ENCODE data around the gene GMDS.
A peak's percentile ranks its signal among the peaks of the same experiment; 100 is the strongest.

GMDS gene

DNA sequence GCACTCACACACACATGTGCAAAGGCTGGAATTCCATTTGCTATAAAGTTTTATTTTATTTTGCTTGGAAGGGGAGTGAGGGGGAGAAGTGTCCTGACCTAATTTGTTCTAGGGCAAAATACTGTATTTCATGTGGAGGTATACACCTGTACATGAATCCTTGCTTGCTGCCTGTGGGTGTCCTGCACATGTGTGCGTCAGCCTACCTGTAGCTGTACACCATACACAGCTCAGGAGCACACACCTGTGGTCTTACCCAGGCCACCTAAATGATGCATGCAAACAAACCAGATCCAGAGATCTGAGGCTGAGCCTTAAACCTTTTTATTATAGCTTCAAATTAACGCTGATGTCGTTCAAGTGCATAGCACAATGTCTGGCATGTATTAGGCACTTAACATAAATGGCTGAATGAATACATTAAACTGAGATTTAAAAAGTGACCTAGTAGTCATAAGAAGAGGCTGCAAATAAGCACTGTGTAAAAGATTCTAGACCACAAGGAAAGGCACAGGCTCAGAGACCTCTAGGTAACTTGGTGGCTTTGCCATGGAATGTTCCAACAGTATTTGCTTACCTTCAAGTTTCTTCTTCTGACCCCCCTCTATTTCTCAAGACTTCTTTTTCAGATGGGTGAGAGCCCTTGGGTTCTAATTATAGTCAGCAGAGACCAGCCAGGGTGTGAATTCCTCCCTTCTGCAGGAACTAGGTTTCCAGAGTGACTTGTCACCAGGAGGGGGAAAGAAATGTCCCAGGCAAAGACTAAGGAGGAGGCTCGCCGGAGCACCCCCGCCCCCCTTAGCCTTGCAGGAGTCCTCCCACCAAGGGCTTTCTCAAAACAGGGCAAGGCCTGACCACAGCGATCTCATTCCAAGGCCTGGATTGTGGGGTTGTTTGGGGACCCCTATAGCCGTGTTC lies 622.3 kb downstream of the GMDS start:
- no peak overlapping the region for H3K9ac ChIP-seq (ENCODE audit: low read depth, low read length)
- H3K27ac ChIP-seq (ENCODE audit: low read depth, low read length): no peak overlapping the region
- H3K36me3 ChIP-seq (ENCODE audit: control insufficient read depth, insufficient read depth, low read length): no peaks in the 10 kb centered on the region
- H3K4me3 ChIP-seq (ENCODE audit: low read depth, low read length): no peak overlapping the region
- no peaks in the 10 kb centered on the region for H3K9me3 ChIP-seq (ENCODE audit: control insufficient read depth, insufficient read depth, low read length)
- H3K4me1 ChIP-seq (ENCODE audit: control insufficient read depth, insufficient read depth, low read length): peaks cover 11% of the 10 kb centered on the region
- H3K27me3 ChIP-seq (ENCODE audit: control insufficient read depth, insufficient read depth, low read length): peaks cover 100% of the 10 kb centered on the region

DNA sequence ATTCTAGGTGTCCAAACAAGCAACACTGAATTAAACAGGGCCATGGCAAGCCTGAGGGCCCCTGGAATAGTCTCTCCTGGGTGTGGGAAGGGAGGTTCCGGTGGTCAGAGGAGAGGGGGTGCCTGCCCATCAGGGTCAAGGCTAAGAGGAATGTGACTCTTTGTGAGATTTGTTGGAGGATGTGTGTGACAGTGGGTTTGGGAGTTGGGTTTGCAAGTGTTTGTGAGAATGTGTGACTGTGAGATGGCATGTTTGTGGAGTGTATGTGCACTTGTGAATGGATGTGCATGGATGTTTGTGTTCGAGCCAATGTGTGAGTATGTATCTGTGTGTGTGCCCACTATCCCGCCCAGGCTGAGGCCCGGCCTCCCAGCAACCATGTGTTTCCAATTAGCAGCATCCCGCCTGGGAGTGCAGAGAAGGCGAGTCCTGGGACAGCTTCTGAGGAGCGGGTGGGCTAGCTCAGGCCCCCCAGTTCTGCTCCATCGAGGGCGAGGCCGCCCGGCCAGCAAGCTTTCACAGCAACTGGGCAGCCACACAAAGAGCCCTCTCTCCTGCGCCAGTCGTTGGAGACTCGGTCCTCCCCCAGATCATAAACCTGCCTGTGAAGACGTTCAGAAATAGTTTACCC lies 623.1 kb downstream of the GMDS start:
- H3K9me3 ChIP-seq (ENCODE audit: control insufficient read depth, insufficient read depth, low read length): no peaks in the 10 kb centered on the region
- peaks cover 100% of the 10 kb centered on the region for H3K27me3 ChIP-seq (ENCODE audit: control insufficient read depth, insufficient read depth, low read length)
- H3K4me3 ChIP-seq (ENCODE audit: low read depth, low read length): no peak overlapping the region
- H3K4me1 ChIP-seq (ENCODE audit: control insufficient read depth, insufficient read depth, low read length): peaks cover 11% of the 10 kb centered on the region
- no peak overlapping the region for H3K9ac ChIP-seq (ENCODE audit: low read depth, low read length)
- no peaks in the 10 kb centered on the region for H3K36me3 ChIP-seq (ENCODE audit: control insufficient read depth, insufficient read depth, low read length)
- H3K27ac ChIP-seq (ENCODE audit: low read depth, low read length): no peak overlapping the region

DNA sequence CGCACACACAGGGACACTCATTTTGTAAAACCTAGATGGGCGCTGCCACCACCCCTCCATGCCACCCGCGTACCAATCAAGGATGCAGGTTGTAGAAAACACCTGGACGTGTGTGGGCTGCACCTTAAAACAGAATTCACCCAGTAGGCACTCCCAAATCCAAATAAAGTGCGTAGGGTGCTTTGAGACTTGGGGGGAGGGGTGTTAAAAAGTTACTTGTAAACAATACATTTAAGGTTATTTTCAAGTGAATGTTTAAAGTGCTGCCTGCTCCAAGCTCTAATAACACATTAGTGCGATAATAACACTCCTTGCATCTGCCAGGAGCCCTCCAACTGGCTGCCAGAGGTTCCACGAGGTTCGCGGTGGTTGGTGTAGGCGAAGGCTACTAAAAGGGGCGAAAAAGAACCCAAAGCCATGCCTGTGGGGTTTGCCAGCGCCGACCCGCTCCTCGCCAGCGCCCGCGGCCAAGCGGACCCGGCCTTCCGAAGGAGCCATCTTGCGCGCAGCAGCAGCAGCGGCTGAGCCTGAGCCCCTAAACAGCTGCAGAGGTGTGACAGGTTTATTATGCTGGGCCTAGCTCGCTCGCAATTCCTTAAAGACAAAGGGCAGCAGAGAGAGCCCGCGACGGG lies 624.2 kb downstream of the GMDS start:
- Histone ChIP-seq H3K9ac (ENCODE audit: low read depth, low read length) (no peak overlapping the region), H3K36me3 (ENCODE audit: control insufficient read depth, insufficient read depth, low read length) (no peaks in the 10 kb centered on the region), H3K9me3 (ENCODE audit: control insufficient read depth, insufficient read depth, low read length) (no peaks in the 10 kb centered on the region), H3K27me3 (ENCODE audit: control insufficient read depth, insufficient read depth, low read length) (peaks cover 100% of the 10 kb centered on the region), H3K4me1 (ENCODE audit: control insufficient read depth, insufficient read depth, low read length) (peaks cover 11% of the 10 kb centered on the region), H3K27ac (ENCODE audit: low read depth, low read length) (no peak overlapping the region), H3K4me3 (ENCODE audit: low read depth, low read length) (no peak overlapping the region)

DNA sequence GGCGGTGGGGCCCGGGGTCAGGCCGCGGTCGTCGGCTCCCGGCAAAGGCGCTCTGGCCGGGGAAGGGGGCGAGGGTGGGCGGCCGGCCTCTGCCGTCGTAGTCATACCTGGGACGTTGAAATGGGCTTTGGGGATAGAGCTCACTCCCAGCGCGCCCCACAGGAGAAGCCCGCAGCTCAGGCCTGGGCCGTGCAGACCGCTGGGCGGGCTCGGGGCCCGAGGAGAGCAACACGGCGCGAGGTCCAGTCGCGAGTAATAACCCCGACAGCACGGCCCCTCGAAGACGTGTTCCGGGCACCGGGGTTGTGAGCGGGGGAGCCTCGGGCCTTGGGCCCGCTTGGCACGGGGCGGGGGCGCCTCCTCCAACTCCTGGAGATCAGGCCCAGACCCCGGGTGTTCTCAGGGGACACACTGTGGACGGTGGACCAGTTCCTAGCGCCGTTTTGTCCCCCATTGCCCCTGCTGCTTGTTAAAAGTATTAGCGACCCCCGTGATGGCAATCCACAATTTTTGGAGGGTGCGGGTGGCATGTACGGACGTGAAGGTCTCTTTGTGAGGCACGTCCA lies 624.8 kb downstream of the GMDS start:
- peaks cover 100% of the 10 kb centered on the region for H3K27me3 ChIP-seq (ENCODE audit: control insufficient read depth, insufficient read depth, low read length)
- no peaks in the 10 kb centered on the region for H3K36me3 ChIP-seq (ENCODE audit: control insufficient read depth, insufficient read depth, low read length)
- peaks cover 10% of the 10 kb centered on the region for H3K4me1 ChIP-seq (ENCODE audit: control insufficient read depth, insufficient read depth, low read length)
- no peaks in the 10 kb centered on the region for H3K9me3 ChIP-seq (ENCODE audit: control insufficient read depth, insufficient read depth, low read length)
- no peak overlapping the region for H3K9ac ChIP-seq (ENCODE audit: low read depth, low read length)
- H3K27ac ChIP-seq (ENCODE audit: low read depth, low read length): no peak overlapping the region
- H3K4me3 ChIP-seq (ENCODE audit: low read depth, low read length): peak overlapping the region; percentile 46; the same call in 1 of the 2 replicates

DNA sequence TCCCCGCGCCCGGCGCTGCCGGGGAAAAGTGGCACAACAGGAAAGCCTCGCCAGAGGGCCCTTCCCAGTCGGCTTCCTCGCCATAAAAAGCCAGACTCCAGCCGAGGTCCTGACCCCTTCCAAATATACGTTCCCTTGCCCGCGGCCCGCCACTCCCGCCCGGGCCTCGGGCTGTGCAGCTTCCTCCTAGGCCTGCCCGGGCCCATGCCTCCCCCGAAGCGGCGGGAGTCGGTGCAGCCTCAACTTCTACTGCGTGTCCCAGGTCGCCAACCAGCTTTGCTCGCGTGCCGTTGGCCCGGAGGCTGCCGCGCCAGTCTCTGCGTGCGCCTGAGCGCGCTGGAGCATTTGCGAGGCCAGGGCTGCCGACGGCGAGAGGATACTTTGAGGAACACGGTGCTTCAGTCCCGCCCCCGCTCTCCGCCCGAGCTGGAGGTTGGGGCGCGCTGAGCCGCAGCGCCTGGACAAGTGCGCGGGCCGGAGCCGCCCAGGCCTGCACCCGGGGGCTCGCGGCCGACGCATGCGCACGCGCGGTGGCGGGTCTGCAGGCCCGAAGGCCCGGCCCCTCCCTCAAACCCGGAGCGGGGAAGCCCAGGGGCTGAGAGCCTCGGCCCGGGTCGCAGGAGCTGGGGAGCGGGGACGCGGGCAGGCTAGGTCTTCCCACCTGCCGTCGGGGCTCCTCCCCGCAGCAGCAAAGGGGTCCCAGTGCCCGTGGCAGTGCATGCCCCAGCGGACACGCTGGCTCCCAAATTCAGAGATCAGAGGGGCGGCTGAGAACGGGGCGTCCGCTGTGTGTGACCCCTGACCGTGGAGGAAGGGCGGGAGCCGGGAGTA lies 625.5 kb downstream of the GMDS start:
- Histone ChIP-seq H3K27me3 (ENCODE audit: control insufficient read depth, insufficient read depth, low read length) (peaks cover 100% of the 10 kb centered on the region), H3K4me1 (ENCODE audit: control insufficient read depth, insufficient read depth, low read length) (peaks cover 4% of the 10 kb centered on the region; the same call in 1 of the 2 replicates), H3K9me3 (ENCODE audit: control insufficient read depth, insufficient read depth, low read length) (no peaks in the 10 kb centered on the region), H3K36me3 (ENCODE audit: control insufficient read depth, insufficient read depth, low read length) (no peaks in the 10 kb centered on the region), H3K27ac (ENCODE audit: low read depth, low read length) (no peak overlapping the region), H3K9ac (ENCODE audit: low read depth, low read length) (no peak overlapping the region), H3K4me3 (ENCODE audit: low read depth, low read length) (peak overlapping the region; percentile 46; the same call in 1 of the 2 replicates)

DNA sequence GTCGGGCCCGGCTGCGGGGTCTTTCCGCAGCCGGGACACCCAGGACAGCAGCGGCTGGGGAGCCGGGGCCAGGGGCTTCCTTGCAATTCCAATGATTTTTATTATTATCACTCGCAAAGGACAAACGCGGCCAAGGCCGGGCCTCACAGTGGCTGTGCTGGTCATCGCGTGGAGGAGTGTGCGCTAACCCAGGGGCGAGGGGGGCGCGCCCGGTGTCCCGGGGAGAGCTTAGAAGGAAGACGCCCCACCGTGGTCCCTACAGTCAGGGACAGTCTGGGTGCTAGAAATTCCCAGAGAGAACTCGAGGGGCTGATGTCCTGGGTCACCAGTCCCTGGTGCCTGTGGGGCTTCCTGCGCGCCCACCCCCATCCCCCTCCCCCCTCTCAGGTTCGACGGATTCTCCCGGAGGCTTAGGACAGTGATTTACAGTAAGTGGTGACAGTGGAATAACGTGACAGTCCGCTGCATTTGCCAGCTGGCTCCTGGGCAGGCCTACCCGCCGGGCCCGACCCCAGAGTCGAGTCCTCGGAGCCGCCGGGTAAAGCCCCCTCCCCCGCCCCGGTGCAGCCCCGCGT lies 626.2 kb downstream of the GMDS start:
- Histone ChIP-seq H3K27ac (ENCODE audit: low read depth, low read length) (no peak overlapping the region), H3K27me3 (ENCODE audit: control insufficient read depth, insufficient read depth, low read length) (peaks cover 100% of the 10 kb centered on the region), H3K9ac (ENCODE audit: low read depth, low read length) (no peak overlapping the region), H3K4me1 (ENCODE audit: control insufficient read depth, insufficient read depth, low read length) (peaks cover 4% of the 10 kb centered on the region; the same call in 1 of the 2 replicates), H3K4me3 (ENCODE audit: low read depth, low read length) (0 out of 2 replicates have a peak overlapping the region, but pooled peaks have one; percentile 46), H3K36me3 (ENCODE audit: control insufficient read depth, insufficient read depth, low read length) (no peaks in the 10 kb centered on the region), H3K9me3 (ENCODE audit: control insufficient read depth, insufficient read depth, low read length) (no peaks in the 10 kb centered on the region)

DNA sequence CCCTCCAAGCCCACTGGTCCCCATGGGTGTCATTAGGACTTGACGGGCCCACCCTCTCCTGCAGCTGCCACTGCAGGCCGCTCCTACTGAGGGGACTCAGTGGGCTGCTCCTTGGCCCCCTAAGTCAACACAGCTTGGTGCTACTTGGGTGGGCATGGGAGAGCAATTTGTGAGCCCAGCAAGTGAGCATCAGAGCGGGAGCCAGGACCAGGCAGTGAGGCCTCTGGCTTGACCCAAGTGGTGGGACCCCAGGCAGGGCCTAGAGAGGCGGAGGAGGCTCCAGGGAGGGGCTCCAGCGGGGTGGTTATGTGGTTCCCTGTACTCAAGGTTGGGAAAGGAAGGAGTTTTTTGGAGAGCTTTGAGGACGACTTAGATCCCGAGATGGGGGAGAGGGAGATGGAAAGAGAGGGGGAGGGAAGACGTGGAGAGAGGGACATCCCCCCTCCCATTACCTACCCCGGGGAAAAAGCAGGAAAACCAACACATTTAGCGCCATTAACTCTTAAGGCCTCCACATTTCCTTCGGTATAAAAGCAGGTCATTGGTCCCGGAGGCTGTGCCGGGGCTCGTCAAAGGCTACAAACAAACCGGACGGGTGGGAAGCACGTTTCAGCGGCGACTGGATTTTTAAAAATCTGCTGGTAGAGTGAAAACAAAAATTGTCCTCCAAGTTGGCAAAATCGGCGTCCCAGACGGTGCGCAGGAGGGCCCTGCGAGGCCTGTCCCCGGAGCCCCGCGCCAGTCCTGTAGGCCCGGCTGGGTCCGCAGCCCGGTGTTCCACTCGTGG lies 626.9 kb downstream of the GMDS start:
- peaks cover 100% of the 10 kb centered on the region for H3K27me3 ChIP-seq (ENCODE audit: control insufficient read depth, insufficient read depth, low read length)
- no peak overlapping the region for H3K9ac ChIP-seq (ENCODE audit: low read depth, low read length)
- H3K9me3 ChIP-seq (ENCODE audit: control insufficient read depth, insufficient read depth, low read length): no peaks in the 10 kb centered on the region
- H3K27ac ChIP-seq (ENCODE audit: low read depth, low read length): no peak overlapping the region
- H3K36me3 ChIP-seq (ENCODE audit: control insufficient read depth, insufficient read depth, low read length): no peaks in the 10 kb centered on the region
- H3K4me1 ChIP-seq (ENCODE audit: control insufficient read depth, insufficient read depth, low read length): peaks cover 4% of the 10 kb centered on the region; the same call in 1 of the 2 replicates
- no peak overlapping the region for H3K4me3 ChIP-seq (ENCODE audit: low read depth, low read length)

DNA sequence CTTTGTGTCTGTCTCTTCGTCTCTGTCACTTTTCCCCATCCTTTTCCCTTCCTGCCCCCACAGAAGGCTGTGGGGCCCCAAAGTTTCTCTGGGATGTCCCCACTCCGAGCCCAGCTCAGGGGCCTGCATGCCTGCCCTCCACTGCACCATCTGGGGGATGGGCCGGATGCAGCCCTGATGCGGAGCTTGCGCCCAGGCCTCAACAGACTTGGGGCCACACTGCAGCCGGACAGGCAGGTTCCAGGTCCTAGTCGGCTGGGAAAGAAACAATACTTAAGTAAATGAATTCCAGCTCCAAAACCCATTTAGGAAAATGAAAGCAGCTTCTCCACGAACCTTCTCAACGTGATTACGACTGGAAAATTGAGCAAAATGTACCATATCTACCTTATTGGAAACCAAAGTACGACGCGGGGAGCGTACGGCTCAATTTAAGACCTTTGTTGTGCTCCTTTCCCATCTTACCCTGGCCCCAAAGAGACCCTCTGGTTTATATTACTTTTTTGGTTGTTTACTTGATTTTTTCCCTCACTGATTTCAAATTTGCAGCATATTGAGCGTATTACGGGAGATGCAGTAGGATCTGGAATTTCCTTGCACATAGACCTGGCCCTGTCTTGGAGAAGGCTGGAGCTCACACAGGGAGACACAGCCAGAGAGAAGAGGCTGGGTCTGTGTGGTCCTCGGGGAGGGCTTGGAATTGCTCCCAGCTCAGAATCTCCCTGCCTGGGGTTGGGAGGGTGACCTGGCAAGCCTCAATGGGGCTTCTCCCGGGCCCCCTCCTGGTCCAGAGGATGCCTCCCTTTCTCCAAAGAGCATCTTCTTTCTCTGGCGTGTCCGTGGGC lies 627.7 kb downstream of the GMDS start:
- Histone ChIP-seq H3K27ac (ENCODE audit: low read depth, low read length) (no peak overlapping the region), H3K9me3 (ENCODE audit: control insufficient read depth, insufficient read depth, low read length) (no peaks in the 10 kb centered on the region), H3K9ac (ENCODE audit: low read depth, low read length) (no peak overlapping the region), H3K36me3 (ENCODE audit: control insufficient read depth, insufficient read depth, low read length) (no peaks in the 10 kb centered on the region), H3K4me3 (ENCODE audit: low read depth, low read length) (no peak overlapping the region), H3K4me1 (ENCODE audit: control insufficient read depth, insufficient read depth, low read length) (peaks cover 4% of the 10 kb centered on the region; the same call in 1 of the 2 replicates), H3K27me3 (ENCODE audit: control insufficient read depth, insufficient read depth, low read length) (peaks cover 100% of the 10 kb centered on the region)

Measured in HUES48 (cell line).